Ovary (tissue), 9 donors: ENCODE measurements around the gene MIA3. TPM values are rescaled to one million over a fixed set of nuclear protein-coding genes. Genes with fewer than 3 reads are reported as not detected.

ENCODE experiments used
- DNase-seq, 5 donors: peaks; one replicate each; pipeline ENCODE4 v3.0.0-alpha.2; 2019 to 2020
- H3K27ac ChIP-seq, 2 donors: fragments of 200-600 bp; one replicate each; pipeline versions ENCODE4 v1.5.1 to v1.8.0; 2019 to 2022
- H3K27me3 ChIP-seq: fragments of 200-600 bp; one replicate; pipeline ENCODE4 v1.8.0; 2022
- H3K36me3 ChIP-seq: fragments of 200-600 bp; sonication (generic); one replicate; pipeline ENCODE4 v1.5.1; 2019
- H3K4me1 ChIP-seq: one replicate; pipeline ENCODE4 v1.8.1; 2013; ENCODE audit warnings: mild to moderate bottlenecking, moderate library complexity; ENCODE audit not compliant: insufficient read depth
- H3K4me3 ChIP-seq: fragments of 200-600 bp; sonication (generic); one replicate; pipeline ENCODE4 v1.5.1; 2017
- H3K9me3 ChIP-seq, 2 donors: fragments of 200-600 bp in 1 of 2; sonication (generic) in 1 of 2; one replicate each; pipeline versions ENCODE4 v1.5.1 to v1.8.1; 2013 to 2019; ENCODE audit warnings: mild to moderate bottlenecking in 1 of 2, moderate library complexity in 1 of 2
- EP300 ChIP-seq: sonication (generic); formaldehyde crosslinking; IDR thresholded peaks from one replicate; pipeline ENCODE4 v1.6.1; 2017; ENCODE audit warnings: antibody characterized with exemption
- POLR2A ChIP-seq: fragments of 450-650 bp; IDR thresholded peaks from one replicate; pipeline ENCODE4 v1.6.1; 2017; ENCODE audit warnings: antibody characterized with exemption, mild to moderate bottlenecking, moderate library complexity
- WGBS, 3 donors: extraction: QIAGEN DNeasy Blood & Tissue Kit in 1 of 3; methylation state at CpG; one replicate each; pipeline versions ENCODE4 v1.1.5 to v1.1.7; 2013 to 2017; 5-methylcytosine and 5-hydroxymethylcytosine counted together
- intact Hi-C, 4 donors: fragments of 100-400 bp; cut with DNase I; formaldehyde crosslinking; loops; one replicate each; pipeline versions ENCODE4 v1.11.0 to v1.15.1; 2022 to 2023
- polyA plus RNA-seq, 2 donors: library from polyadenylated mRNA; stranded (reverse); fragments of 200-250 nt in 1 of 2; fragments of 350-450 nt in 1 of 2; fragmentation: Illumina TruSeq in 1 of 2; extraction: RNeasy Lipid Tissue Mini Kit (QIAGEN cat#74804) in 1 of 2; gene quantifications; one replicate each; pipeline ENCODE4 v1.2.3, GENCODE V29; 2013 to 2014
- total RNA-seq, 7 donors: library from RNA; depleted of rRNA in 2 of 7; stranded (reverse); fragments of >200 nt in 2 of 7; fragmentation: NEBNext Ultra II Directional in 3 of 7; extraction: Animal tissue kit (Norgen Biotek cat#: 25700) in 3 of 7; gene quantifications; one replicate each; pipeline versions ENCODE4 v1.1.0 to v1.2.4, GENCODE V29; 2016 to 2023
- TF ChIP-seq, protein P1 (sequence below), 3 donors: fragments of 450-650 bp in 2 of 3; fragments of 200-600 bp in 1 of 3; IDR thresholded peaks; one replicate each; pipeline versions ENCODE4 v1.5.1 to v1.8.0; 2016 to 2022; ENCODE audit warnings: antibody characterized with exemption in 3 of 3, mild to moderate bottlenecking in 1 of 3
- donor health status: DM: no; HTN: no; CAD: no; lungs with moderate emphysema.
- donor health status: DM: no; HTN: no; CAD: no.
- donor health status: Bipolar disorder and iron deficiency.
- donor health status: DM: yes; HTN: yes; CAD: no.
- donor health status: DM: no; HTN: no; CAD: no.
- donor health status: DM: yes; HTN: yes; CAD: no.

Gene MIA3
- total and polyA plus RNA-seq, 9 donors: 31.9 to 64.0 (median 56.8) TPM

DNA sequence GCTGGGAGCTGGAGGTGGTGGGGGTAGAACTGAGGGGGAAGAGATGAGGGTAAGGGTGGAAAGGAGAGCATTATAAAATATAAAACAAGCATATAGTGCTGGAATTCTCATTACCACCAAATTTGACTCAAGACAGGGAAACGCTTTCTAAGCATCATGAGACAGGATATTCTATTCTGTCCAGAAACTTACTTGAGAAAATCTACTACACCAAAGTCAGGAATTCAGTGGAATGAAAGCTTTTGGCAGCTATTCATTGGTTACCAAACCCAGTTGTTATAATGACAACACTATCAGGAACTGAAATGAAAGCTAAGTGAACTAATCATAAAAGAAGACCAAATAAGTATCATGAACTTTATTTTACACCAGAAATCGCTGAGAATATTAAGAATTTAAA, 79.9 kb downstream of the MIA3 start:
- no peak for DNase-seq
- H3K4me1 ChIP-seq: no peaks in the 10 kb centered on the region
- no peak overlapping the region for H3K27ac ChIP-seq
- no peak overlapping the region for H3K4me3 ChIP-seq
- H3K27me3 ChIP-seq: no peaks in the 10 kb centered on the region
- TF ChIP-seq, protein P1, sequence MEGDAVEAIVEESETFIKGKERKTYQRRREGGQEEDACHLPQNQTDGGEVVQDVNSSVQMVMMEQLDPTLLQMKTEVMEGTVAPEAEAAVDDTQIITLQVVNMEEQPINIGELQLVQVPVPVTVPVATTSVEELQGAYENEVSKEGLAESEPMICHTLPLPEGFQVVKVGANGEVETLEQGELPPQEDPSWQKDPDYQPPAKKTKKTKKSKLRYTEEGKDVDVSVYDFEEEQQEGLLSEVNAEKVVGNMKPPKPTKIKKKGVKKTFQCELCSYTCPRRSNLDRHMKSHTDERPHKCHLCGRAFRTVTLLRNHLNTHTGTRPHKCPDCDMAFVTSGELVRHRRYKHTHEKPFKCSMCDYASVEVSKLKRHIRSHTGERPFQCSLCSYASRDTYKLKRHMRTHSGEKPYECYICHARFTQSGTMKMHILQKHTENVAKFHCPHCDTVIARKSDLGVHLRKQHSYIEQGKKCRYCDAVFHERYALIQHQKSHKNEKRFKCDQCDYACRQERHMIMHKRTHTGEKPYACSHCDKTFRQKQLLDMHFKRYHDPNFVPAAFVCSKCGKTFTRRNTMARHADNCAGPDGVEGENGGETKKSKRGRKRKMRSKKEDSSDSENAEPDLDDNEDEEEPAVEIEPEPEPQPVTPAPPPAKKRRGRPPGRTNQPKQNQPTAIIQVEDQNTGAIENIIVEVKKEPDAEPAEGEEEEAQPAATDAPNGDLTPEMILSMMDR (IDR thresholded peaks at IDR 0.05): no peak
- TF ChIP-seq POLR2A (no peak), EP300 (no peak)
- H3K36me3 ChIP-seq: no peaks in the 10 kb centered on the region
- intact Hi-C loops: no loop called here
- H3K9me3 ChIP-seq: no peaks in the 10 kb centered on the region
- WGBS, 3 donors: 22 to 57% (median 26%) methylated on average over 2 of the region's 2 CpGs

DNA sequence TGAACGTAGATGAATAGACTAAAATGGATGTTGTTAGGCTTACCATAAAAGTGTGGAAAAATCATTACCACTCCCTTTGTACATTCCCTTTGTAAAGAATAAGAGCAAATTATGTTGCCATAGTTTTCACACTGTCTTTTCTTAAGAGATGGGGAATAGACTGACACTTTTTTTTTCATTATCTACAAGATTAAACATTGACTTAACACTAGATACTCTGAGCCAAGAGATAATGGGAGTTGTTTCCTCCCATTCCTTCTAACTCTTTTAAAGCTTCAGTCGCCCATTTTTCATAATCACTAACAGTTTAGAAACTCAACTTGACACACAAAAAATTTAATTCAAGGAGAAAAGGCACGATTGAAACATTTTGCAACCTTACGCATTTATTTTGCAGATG, 84.3 kb downstream of the MIA3 start:
- intact Hi-C loops: no loop called here
- no peak for DNase-seq
- WGBS, 3 donors: 89 to 93% (median 90%) methylated on average over 4 of the region's 4 CpGs

DNA sequence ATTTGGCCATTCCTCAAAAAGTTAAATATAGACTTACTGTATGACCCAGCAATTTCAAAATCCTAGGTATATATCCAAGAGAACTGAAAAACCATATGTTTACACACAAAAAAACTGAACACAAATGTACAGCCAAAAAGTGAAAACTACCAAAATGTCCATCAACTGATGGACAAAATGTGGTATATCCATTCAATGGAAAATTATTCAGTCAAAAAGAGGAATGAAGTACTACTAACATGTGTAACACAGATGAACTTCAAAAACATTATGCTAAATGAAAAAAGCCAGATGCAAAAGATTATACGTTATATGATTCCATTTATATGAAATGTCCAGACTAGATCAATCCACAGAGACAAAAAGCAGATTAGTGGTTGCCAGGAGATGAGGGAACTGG, 86.4 kb downstream of the MIA3 start:
- no peaks in the 10 kb centered on the region for H3K36me3 ChIP-seq
- H3K4me1 ChIP-seq: peaks cover 3% of the 10 kb centered on the region
- intact Hi-C loops: no loop called here
- DNase-seq: no peak
- WGBS, 3 donors: 98 to 100% (median 99%) methylated on average over 1 of the region's 1 CpG
- no peak overlapping the region for H3K4me3 ChIP-seq
- H3K9me3 ChIP-seq: no peaks in the 10 kb centered on the region
- no peak overlapping the region for H3K27ac ChIP-seq
- TF ChIP-seq EP300 (no peak), POLR2A (no peak)
- TF ChIP-seq, protein P1 (IDR thresholded peaks at IDR 0.05): no peak
- H3K27me3 ChIP-seq: no peaks in the 10 kb centered on the region

More for the DNA sequence above, 84.3 kb downstream of the MIA3 start:
- Histone ChIP-seq H3K4me1 (no peaks in the 10 kb centered on the region), H3K4me3 (no peak overlapping the region), H3K36me3 (no peaks in the 10 kb centered on the region), H3K27me3 (no peaks in the 10 kb centered on the region), H3K9me3 (no peaks in the 10 kb centered on the region), H3K27ac (no peak overlapping the region)
- TF ChIP-seq EP300 (no peak), POLR2A (no peak)
- TF ChIP-seq, protein P1 (IDR thresholded peaks at IDR 0.05): no peak

DNA sequence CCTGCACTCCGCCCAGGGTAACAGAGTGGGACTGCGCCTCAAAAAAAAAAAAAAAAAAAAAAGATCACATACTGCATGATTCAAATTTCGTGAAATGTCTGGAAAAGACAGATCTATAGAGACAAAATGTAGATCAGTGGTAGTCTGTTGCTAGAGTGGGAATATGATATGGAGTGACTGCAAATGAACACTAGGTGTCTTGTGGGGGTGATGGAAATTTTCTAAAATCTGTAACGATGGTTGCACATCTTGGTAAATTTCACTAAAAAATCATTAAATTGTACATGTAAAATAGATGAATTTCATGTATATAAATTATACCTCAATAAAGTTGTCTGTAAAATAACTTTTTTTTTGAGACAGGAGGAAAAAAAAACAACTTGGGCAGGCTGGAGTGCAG, 88.9 kb downstream of the MIA3 start:
- TF ChIP-seq EP300 (no peak), POLR2A (no peak)
- TF ChIP-seq, protein P1 (IDR thresholded peaks at IDR 0.05): no peak
- H3K4me3 ChIP-seq: no peak overlapping the region
- no peaks in the 10 kb centered on the region for H3K9me3 ChIP-seq
- peaks cover 6% of the 10 kb centered on the region for H3K4me1 ChIP-seq
- DNase-seq: no peak
- intact Hi-C loops: no loop called here
- 71 to 95% (median 72%) methylated on average over 4 of the region's 4 CpGs for WGBS, 3 donors
- H3K27ac ChIP-seq: no peak overlapping the region
- no peaks in the 10 kb centered on the region for H3K36me3 ChIP-seq
- H3K27me3 ChIP-seq: no peaks in the 10 kb centered on the region
